Lung (tissue), 12 donors: ENCODE measurements around the gene PRKD2. TPM values are rescaled to one million over a fixed set of nuclear protein-coding genes. Genes with fewer than 3 reads are reported as not detected.

ENCODE experiments used
- ATAC-seq: fragments of 200-7000 bp; cut with Tn5 transposase; one replicate; pipeline ENCODE4 v1.9.1; 2020; ENCODE audit warnings: moderate number of reproducible peaks; ENCODE audit not compliant: insufficient read depth, low FRiP score
- DNase-seq, 3 donors: peaks; one replicate each; pipeline ENCODE4 v3.0.0-alpha.2; 2013 to 2017
- H3K27ac ChIP-seq, 2 donors: one replicate each; pipeline ENCODE4 v1.5.1; 2013; ENCODE audit warnings: mild to moderate bottlenecking in 2 of 2, moderate library complexity in 2 of 2, control low read depth in 1 of 2, inconsistent platforms in 1 of 2, low read depth in 1 of 2, low read length in 1 of 2
- H3K27me3 ChIP-seq, 3 donors: one replicate each; pipeline ENCODE4 v1.5.1; 2013; ENCODE audit warnings: low read length in 2 of 3; ENCODE audit not compliant: control insufficient read depth in 3 of 3, insufficient read depth in 3 of 3
- H3K36me3 ChIP-seq, 4 donors: one replicate each; pipeline ENCODE4 v1.5.1; 2013; ENCODE audit warnings: low read length in 4 of 4, mild to moderate bottlenecking in 1 of 4, moderate library complexity in 1 of 4; ENCODE audit not compliant: control insufficient read depth in 4 of 4, insufficient read depth in 4 of 4
- H3K4me1 ChIP-seq, 5 donors: one replicate each; pipeline ENCODE4 v1.5.1; 2013; ENCODE audit warnings: low read length in 5 of 5, mild to moderate bottlenecking in 2 of 5, moderate library complexity in 1 of 5; ENCODE audit not compliant: control insufficient read depth in 5 of 5, insufficient read depth in 5 of 5
- H3K4me3 ChIP-seq: one replicate; pipeline ENCODE4 v1.5.1; 2013; ENCODE audit warnings: mild to moderate bottlenecking, control low read depth, moderate library complexity
- H3K9ac ChIP-seq, 2 donors: one replicate each; pipeline ENCODE4 v1.5.1; 2013; ENCODE audit warnings: low read length in 2 of 2, control low read depth in 1 of 2; ENCODE audit not compliant: insufficient read depth in 1 of 2
- H3K9me3 ChIP-seq, 4 donors: one replicate each; pipeline ENCODE4 v1.5.1; 2013; ENCODE audit warnings: low read length in 3 of 4, mild to moderate bottlenecking in 1 of 4, moderate library complexity in 1 of 4; ENCODE audit not compliant: control insufficient read depth in 4 of 4, insufficient read depth in 3 of 4
- WGBS, 2 donors: extraction: QIAGEN DNeasy Blood & Tissue Kit; methylation state at CpG; one replicate each; pipeline ENCODE4 v1.1.7; 2013; 5-methylcytosine and 5-hydroxymethylcytosine counted together
- polyA plus RNA-seq, 2 donors: library from polyadenylated mRNA; stranded (reverse); fragments of 200-250 nt; gene quantifications; one replicate each; pipeline ENCODE4 v1.2.1, GENCODE V29; 2013
- total RNA-seq, 2 donors: library from RNA; depleted of rRNA in 1 of 2; stranded (reverse); fragments of >200 nt in 1 of 2; gene quantifications; one replicate each; pipeline ENCODE4 v1.2.1, GENCODE V29; 2014 to 2021
- TF ChIP-seq, protein P1 (sequence below): IDR thresholded peaks from 2 replicates; pipeline ENCODE4 v1.5.1; 2012; ENCODE audit warnings: mild to moderate bottlenecking; ENCODE audit errors: control extremely low read depth, extremely low read depth
- donor health status: control.
- donor health status: control.
- donor health status: Bipolar disorder and iron deficiency.
- donor health status: healthy.
- donor health status: DM: yes; HTN: yes; CAD: no.

Gene PRKD2
- total and polyA plus RNA-seq, 4 donors = 35.5 to 56.2 (median 45.1) TPM

GRCh38 chr19:46721269-46722003 is 4.5 kb upstream of the PRKD2 start:
- ATAC-seq (no peak), DNase-seq (no peak)
- Histone ChIP-seq H3K9me3 (no peaks in the 10 kb centered on the region), H3K4me1 (peaks cover 0 to 11% (median 0%) of the 10 kb centered on the region in 5 donors), H3K27ac (no peak overlapping the region), H3K9ac (no peak overlapping the region), H3K4me3 (no peak overlapping the region), H3K36me3 (peaks cover 7 to 59% (median 34%) of the 10 kb centered on the region in 4 donors), H3K27me3 (no peaks in the 10 kb centered on the region)
- 88 to 93% methylated on average over 16 of the region's 16 CpGs for WGBS, 2 donors
- TF ChIP-seq, protein P1, sequence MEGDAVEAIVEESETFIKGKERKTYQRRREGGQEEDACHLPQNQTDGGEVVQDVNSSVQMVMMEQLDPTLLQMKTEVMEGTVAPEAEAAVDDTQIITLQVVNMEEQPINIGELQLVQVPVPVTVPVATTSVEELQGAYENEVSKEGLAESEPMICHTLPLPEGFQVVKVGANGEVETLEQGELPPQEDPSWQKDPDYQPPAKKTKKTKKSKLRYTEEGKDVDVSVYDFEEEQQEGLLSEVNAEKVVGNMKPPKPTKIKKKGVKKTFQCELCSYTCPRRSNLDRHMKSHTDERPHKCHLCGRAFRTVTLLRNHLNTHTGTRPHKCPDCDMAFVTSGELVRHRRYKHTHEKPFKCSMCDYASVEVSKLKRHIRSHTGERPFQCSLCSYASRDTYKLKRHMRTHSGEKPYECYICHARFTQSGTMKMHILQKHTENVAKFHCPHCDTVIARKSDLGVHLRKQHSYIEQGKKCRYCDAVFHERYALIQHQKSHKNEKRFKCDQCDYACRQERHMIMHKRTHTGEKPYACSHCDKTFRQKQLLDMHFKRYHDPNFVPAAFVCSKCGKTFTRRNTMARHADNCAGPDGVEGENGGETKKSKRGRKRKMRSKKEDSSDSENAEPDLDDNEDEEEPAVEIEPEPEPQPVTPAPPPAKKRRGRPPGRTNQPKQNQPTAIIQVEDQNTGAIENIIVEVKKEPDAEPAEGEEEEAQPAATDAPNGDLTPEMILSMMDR = no peak

GRCh38 chr19:46720503-46721239 is 3.8 kb upstream of the PRKD2 start:
- TF ChIP-seq, protein P1 = no peak
- DNase-seq (no peak), ATAC-seq (no peak)
- Histone ChIP-seq H3K27ac (no peak overlapping the region), H3K27me3 (no peaks in the 10 kb centered on the region), H3K9me3 (no peaks in the 10 kb centered on the region), H3K4me1 (peaks cover 0 to 11% (median 2%) of the 10 kb centered on the region in 5 donors), H3K4me3 (no peak overlapping the region), H3K9ac (no peak overlapping the region), H3K36me3 (peaks cover 7 to 52% (median 29%) of the 10 kb centered on the region in 4 donors)
- WGBS, 2 donors = 93 to 95% methylated on average over 22 of the region's 22 CpGs

DNA sequence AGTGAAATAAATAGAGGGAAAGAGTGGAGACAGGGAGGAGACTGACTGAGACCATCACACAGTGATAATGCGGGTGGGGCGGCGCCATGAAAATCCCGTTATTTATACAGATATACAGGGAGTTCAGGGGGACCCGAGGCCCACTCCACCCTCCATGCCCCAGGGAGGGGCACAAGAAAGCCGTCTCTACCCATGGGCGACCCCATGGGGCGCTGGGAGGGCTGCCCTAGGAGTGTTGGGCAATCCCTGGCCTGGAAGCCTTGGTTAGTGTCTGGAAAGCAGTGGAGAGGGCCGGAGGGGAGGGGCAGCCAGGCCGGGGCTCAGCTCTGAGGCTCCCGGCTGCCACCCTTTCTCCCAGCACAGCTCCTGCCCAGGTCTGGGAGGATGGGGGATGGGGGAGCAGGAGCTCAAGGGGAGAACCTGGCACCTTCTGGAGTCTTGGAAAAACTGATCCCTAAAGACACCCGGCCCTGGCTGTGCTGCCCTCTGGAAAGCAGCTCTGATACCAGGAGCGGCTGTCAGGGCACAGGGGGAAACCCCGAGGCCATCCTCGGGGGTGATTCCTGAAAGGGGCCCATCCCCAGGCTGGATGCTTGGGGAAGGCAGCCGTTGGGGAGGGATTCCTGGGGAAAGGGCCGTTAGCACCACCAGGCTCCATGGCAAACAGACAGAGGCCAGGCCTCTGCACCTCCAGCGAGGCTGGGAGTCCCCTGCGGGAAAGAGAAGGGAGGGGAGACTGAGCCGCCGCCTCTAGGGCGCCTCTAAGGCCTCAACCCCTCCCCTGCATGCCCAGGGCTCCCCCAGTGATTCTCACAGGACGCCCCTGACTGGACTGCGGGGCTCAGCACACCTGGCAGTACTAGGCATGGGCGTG is 3.0 kb upstream of the PRKD2 start:
- WGBS, 2 donors = 76 to 80% methylated on average over 23 to 25 of the region's 25 CpGs
- peaks cover 7 to 44% (median 25%) of the 10 kb centered on the region in 4 donors for H3K36me3 ChIP-seq
- peaks cover 3 to 14% (median 8%) of the 10 kb centered on the region in 5 donors for H3K4me1 ChIP-seq
- H3K4me3 ChIP-seq = no peak overlapping the region
- no peaks in the 10 kb centered on the region for H3K27me3 ChIP-seq
- H3K9me3 ChIP-seq = no peaks in the 10 kb centered on the region
- no peak for ATAC-seq
- TF ChIP-seq, protein P1 = no peak
- DNase-seq = no peak
- no peak overlapping the region for H3K9ac ChIP-seq
- no peak overlapping the region for H3K27ac ChIP-seq
